ENCODE data around the gene BCAS3.

GRCh38 chr17:61354895-61355874 lies 677.5 kb downstream of the BCAS3 start:
- TF ChIP-seq CTCF (conservative IDR thresholded peaks at IDR 0.05; ENCODE audit: low read depth, low read length) = no peak
- no peak for TF ChIP-seq EZH2 (IDR thresholded peaks at IDR 0.05; ENCODE audit: borderline replicate concordance, low read depth, low read length, poor library complexity, severe bottlenecking)

Measured in A673 (cell line).